Ovary (tissue), 3 donors: ENCODE results near the gene VCP.

Experiments
- CTCF ChIP-seq, 3 donors: fragments of 450-650 bp in 2 of 3; fragments of 200-600 bp in 1 of 3; IDR thresholded peaks; one replicate each; pipeline versions ENCODE4 v1.5.1 to v1.8.0; 2016 to 2022; ENCODE audit warnings: antibody characterized with exemption in 3 of 3, mild to moderate bottlenecking in 1 of 3
- EP300 ChIP-seq: sonication (generic); formaldehyde crosslinking; IDR thresholded peaks from one replicate; pipeline ENCODE4 v1.6.1; 2017; ENCODE audit warnings: antibody characterized with exemption
- donor health status: DM: no; HTN: no; CAD: no.

DNA sequence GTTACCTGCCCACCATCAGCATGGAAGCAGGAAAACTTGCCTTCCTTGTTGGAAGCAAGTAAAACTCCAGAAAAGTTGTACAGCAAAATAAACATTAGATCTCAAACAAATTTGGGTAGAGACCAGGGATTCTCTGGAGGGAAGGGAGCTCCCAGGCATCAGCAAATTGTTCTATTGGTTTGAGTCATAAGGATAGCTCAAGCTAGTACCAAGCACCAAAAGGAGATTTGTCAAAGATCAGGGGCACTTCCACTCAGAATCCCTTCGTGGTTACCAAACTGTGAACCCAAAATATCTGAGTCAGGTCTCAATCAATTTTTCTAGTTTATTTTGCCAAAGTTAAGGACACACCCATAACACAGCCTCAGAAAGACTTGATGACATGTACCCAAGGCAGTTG lies 45.1 kb downstream of the VCP start:
- TF ChIP-seq CTCF (IDR thresholded peaks at IDR 0.05) (no peak), EP300 (no peak)
